Stimulated activated CD8-positive, alpha-beta memory T cell treated with anti-CD3 and anti-CD28 coated beads, Interleukin-7, amount 100 ng/mL, for 4 hours (primary cell): ENCODE results near the gene GUCY1B1.

Experiments
- DNase-seq, 2 donors: peaks; one replicate each; pipeline ENCODE4 v3.0.0-alpha.2; 2020; ENCODE audit warnings: low read depth in 2 of 2

The GUCY1B1 gene

GRCh38 chr4:155758481-155759371, at the start of gene GUCY1B1:
GUCY1B1 (plus strand) TSS chr4:155759021; CDS start chr4:155759141, 120 bp downstream.
- DNase-seq: peak; percentile 43 to 63

GRCh38 chr4:155709918-155710317, 48.9 kb upstream of the GUCY1B1 start:
- no peak for DNase-seq

DNA sequence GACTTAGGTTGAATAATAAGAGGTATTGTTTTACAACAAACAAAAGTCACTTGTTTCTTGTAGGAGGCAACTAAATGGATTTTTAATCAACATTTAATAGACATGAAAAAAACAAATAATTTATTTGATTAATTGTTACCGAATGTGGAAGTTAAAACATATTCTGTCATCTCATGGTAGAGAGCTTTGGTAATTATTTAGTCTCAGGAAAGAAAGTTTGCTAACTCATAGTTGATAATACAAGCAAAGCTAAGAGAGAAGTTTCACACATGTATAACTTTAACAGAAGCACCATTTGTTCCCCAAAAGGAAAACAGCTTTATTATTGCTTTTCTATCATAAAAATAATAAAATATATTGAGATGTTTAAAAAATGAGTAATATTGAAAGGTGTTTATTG, 47.3 kb upstream of the GUCY1B1 start:
- DNase-seq: no peak

GRCh38 chr4:155712846-155713245, 46.0 kb upstream of the GUCY1B1 start:
- no peak for DNase-seq

DNA sequence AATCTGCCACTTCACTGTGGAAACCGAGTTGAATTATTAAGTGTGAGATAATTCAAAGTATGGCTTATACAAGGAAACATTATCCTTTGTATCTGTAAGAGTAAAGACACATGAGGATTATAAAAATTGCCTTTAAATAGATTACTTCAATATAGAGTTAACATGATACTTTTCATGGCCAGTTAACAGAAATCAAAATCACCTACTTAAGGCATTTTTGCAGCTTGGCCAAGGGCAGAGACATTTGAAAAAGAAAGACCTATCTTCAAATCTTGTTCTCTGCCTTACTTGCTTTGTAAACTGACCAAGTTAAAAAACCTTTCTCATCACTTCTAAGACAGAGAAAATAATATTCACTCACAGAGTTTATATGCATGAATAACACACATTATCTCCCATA, 44.9 kb upstream of the GUCY1B1 start:
- DNase-seq: no peak

GRCh38 chr4:155722336-155722735, 36.5 kb upstream of the GUCY1B1 start:
- no peak for DNase-seq

DNA sequence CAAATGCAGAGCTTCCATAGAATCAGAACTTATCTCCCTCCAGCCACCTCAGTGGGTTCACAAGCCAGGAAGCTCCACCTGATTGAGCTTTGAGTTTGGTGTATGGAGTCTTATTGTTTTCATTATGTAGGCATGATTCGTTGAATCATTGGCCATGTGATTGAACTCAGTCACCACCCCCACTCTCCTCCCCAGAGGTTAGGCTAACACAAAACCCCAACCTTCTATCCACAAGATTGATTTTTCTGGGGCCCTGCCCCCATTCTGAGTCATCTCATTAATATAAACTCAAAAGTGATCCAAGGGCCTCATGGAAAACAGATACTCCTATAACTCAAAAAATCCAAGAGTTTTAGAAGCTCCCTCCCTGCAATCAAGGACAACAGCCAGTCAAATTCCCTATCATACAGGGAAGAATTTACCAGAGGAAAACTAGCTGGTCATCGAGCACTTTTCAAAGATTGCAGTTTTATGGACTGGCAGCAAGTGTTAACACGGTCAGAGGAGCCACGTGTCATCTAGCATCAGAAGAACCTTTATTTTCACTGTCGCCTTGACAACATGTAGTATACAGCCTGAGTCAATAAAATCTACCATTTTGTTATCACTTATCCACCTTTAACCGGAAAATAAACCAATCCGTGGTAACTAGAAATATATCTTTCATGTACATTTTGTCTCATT, 35.9 kb upstream of the GUCY1B1 start:
- DNase-seq: no peak

- DNase-seq: no peak
Observed at GRCh38 chr4:155724731-155725130, 34.1 kb upstream of the GUCY1B1 start.

- no peak for DNase-seq
Observed at GRCh38 chr4:155734065-155734464, 24.8 kb upstream of the GUCY1B1 start.

GRCh38 chr4:155734951-155735350, 23.9 kb upstream of the GUCY1B1 start:
- DNase-seq: no peak

GRCh38 chr4:155735496-155735895, 23.3 kb upstream of the GUCY1B1 start:
- DNase-seq: no peak

DNA sequence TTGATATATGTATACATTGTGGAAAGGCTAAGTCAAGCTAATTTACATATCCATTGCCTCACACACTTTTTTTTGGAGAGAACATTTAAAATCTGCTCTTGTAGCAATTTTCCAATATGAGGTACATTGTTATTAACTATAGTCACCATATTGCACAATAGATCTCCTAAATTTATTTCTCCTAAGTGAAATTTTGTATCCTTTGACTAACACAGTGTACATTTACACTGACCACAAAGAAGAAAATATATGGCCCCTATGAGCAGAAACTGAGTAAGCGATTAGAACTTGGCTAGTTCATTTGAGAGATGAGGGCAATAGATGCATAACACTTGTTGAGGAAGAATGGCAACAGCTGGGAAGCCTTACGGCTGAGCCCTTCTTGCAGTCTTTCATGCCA, 20.3 kb upstream of the GUCY1B1 start:
- no peak for DNase-seq

GRCh38 chr4:155741546-155741945, 17.3 kb upstream of the GUCY1B1 start:
- DNase-seq: no peak

GRCh38 chr4:155742310-155743015, 16.4 kb upstream of the GUCY1B1 start:
- no peak for DNase-seq

- no peak for DNase-seq
Observed at GRCh38 chr4:155745984-155746383, 12.8 kb upstream of the GUCY1B1 start.

DNA sequence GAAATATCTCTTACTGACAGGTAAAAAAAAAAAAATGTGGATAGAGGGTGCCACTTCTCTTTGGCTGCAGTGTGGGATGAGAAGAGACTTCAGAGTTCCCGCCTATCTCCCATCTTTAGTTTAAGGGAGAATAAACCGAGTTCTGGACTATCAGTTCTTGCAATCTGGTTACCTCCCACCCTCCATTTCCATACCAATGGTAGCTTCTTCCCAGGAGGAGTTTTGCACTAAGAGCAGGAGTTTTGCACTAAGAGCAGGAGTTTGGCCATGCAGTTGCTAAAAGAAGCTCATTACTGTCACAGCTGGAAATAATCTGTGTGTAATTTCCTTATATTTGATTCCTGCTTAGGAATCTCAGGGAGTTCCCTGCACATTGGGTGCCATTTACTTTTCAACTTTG, 10.8 kb upstream of the GUCY1B1 start:
- no peak for DNase-seq

- DNase-seq: no peak
Observed at GRCh38 chr4:155749041-155749440, 9.8 kb upstream of the GUCY1B1 start.

GRCh38 chr4:155751569-155751968, 7.3 kb upstream of the GUCY1B1 start:
- no peak for DNase-seq

GRCh38 chr4:155757745-155758265, 1.0 kb upstream of the GUCY1B1 start:
- DNase-seq: no peak

GRCh38 chr4:155759372-155760252, 791 bp downstream of the GUCY1B1 start:
- no peak for DNase-seq

DNA sequence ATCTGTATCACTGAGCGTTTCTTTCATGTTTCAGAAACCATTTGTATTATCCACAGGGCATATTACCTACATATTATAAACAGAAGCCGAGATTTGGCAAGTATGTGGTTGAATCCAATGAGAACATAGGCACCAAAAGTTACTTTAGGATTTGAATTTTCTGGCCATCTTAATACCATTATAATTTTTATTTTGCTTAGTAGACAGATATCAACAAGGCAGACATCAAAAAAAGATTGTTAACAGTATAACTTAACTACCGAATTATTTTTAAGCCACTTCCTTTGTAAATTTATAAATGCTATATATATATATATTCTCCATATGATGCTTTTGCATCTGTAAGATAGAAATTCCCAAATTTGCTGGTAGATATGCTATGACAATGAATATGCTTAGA, 2.2 kb downstream of the GUCY1B1 start:
- DNase-seq: no peak
